ENCODE results near the gene TMEM151B. TPM values are rescaled to one million over a fixed set of nuclear protein-coding genes. Genes with fewer than 3 reads are reported as not detected.
A peak's percentile ranks its signal among the peaks of the same experiment; 100 is the strongest.

Gene TMEM151B
- total RNA-seq, 1 experiment from 2014 or later = not detected

DNA sequence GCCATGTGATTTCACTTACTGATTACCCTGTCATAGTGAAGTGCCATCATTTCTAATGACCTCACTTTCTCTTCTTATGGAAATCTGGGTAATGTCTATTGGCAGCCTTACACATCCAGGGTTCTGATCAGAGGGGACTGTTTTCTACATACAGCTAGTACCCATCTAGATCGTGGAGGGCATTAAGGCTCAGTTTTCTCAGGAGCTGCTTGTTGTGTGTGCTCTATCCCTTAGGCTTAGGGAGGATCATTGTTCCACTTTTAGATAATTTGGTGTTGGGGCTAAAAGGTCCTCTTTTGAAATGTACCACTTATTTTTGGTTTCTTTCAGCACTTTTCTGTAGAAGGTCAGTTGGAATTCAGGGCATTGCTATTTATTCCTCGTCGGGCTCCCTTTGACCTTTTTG lies 19.5 kb upstream of the TMEM151B start:
- DNase-seq (ENCODE audit: low read depth) = no peak

DNA sequence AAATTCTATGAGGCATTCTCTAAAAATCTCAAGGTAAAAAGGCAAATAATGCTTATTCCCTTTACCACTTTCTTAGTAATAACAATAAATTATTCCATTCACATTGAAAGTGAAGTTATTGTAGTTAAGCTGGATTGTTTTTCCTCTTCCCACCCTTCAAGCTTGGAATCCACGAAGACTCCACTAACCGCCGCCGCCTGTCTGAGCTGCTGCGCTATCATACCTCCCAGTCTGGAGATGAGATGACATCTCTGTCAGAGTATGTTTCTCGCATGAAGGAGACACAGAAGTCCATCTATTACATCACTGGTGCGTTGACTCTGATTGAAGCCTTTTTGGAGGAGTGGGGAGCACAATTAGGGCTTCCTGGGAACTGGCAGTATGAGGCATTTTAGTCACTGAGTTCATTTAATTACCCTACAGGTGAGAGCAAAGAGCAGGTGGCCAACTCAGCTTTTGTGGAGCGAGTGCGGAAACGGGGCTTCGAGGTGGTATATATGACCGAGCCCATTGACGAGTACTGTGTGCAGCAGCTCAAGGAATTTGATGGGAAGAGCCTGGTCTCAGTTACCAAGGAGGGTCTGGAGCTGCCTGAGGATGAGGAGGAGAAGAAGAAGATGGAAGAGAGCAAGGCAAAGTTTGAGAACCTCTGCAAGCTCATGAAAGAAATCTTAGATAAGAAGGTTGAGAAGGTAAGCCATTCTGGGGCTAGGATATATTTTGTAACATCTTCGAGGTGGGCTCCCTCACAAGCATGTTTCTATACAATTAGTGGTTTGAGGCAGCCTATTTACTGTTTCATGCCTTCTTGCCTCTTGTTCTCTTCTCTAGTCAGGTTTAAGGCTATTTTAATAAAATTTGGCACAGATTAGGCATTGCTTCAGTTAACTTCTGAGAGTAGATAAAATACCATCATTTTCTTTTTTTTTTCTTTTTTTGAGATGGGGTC lies 18.4 kb upstream of the TMEM151B start:
- DNase-seq (ENCODE audit: low read depth) = no peak

DNA sequence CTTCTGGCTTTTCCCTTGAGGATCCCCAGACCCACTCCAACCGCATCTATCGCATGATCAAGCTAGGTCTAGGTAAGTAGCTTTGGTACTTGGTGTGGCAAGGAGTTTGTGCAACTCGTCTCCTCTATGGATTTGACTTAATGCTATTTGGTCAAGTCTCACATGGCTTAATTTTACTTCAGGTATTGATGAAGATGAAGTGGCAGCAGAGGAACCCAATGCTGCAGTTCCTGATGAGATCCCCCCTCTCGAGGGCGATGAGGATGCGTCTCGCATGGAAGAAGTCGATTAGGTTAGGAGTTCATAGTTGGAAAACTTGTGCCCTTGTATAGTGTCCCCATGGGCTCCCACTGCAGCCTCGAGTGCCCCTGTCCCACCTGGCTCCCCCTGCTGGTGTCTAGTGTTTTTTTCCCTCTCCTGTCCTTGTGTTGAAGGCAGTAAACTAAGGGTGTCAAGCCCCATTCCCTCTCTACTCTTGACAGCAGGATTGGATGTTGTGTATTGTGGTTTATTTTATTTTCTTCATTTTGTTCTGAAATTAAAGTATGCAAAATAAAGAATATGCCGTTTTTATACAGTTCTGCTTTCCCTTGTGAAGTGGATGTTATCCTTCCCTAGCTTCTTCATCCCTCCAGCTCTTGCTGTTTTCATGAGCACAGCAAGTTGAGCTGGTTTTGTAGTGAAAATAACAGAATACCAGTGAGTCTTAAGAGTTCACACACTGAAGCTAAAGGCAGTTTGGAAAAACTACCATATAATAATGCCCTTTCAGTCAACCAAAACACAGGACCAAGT lies 16.7 kb upstream of the TMEM151B start:
- no peak for DNase-seq (ENCODE audit: low read depth)

DNA sequence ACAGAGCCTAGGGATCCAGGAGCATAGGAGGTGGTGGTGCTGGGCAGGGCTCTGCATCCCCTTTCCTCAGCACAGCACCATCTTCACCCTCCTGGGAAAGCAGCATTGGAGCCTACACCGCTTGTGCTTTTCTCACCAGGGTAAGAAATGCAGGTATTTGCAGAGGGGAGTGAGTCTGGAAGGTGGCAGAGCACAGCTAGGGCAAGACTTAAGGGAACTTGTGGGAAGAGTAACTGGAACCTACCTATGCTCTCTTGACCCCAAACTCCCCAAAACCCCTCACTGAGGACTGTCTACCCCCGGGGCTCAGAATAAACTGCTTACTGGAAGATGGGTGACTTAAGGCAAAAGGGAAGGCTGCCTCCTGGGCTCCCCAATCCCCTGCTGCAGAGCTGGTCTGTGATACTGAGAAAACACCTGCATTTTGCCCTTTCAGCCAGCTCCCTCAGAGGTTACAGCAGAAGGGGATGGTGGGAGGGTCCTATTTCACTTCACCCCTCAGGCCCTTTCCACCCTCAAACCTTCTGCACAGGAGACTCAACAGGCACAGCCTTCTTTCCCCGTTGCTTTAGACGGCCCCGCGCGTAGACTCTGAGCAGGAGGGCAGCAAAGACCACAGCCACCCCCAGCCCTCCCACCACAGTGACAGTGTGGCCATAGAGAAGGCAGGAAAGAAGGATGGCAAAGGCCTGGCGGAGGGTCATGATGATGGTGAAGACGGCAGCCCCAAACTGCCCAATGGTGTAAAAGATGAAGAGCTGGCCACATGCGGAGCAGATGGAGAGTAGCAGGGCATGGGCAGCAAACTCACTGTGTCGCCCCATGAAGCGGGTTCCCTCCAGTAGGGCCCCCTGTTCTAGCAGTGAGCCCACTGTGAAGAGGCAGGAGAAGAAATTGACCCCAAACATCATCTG lies 15.8 kb upstream of the TMEM151B start:
- DNase-seq (ENCODE audit: low read depth) = peak; percentile 48

DNA sequence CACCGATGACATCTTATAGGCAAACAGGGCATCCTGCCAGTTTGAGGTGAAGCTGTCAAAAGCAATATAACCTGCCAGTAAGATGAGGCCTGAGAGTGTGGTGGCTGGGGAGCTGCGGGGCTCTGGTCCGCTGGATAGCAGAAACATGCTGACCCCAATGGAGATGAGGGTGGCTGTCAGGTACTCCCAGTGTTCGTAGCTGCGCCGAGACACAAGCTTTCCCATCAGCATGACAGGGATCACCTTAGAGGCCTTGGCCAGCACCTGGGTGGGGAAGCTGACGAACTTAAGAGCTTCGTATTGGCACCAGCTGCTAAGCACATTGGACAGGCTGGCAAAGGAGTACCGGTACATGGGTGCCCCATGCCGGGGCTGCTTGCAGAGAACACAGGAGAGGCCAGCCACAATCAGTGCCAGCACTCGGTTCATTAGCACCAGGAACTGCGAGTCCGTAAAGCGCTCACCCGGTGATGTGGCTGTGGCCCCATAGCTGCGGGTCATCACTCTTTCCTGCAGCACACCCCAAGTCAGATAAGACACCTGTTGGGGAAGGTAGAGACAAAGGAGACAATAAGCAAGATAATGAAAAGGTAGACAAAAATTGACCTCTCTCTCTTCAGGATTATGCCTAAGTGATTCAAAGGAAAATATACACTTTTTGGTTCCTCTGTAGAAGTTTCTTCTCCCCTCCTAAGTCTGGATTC lies 15.0 kb upstream of the TMEM151B start:
- no peak for DNase-seq (ENCODE audit: low read depth)

DNA sequence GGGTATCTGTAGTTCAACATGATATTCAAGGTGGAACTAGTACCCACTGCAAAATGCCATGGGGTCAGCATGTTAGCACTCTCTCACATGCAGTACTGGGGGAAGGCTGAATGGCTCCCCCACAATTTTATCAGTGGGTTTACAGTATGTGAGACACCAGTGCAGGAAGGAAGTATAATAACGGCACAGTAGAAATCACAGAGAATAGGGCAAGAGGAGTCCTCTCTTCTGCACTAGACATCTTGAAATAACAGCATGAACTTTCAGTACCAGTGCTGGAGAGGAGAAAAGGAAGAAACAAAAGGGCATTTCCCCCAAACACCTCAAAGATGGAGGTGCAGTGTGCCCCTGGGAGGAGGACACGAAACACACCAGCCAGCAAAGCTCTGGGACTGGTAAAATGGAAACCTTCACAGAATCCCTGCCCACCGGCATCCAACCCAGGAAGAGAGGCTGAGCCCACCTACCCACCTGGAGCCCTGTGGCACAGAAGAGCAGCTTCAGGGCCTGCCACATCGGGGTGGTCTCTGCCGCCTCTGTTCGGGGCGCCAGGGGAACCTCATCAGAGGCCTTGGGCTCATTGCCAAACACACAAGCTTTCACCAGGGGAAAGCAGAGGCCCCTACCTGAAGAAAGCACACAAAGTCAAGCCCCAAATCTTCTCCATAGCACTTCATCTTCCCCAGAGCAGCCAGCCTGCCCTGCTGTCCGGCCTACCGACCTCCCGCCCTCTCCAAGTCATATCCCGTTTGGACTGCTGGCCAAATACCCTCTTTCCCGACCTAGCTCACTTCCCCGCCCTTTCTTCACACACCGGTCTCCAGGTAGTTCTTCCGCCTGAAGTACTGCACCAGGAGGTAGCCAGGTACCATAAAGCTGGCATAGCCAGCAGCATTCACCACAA lies 14.1 kb upstream of the TMEM151B start:
- DNase-seq (ENCODE audit: low read depth) = no peak

DNA sequence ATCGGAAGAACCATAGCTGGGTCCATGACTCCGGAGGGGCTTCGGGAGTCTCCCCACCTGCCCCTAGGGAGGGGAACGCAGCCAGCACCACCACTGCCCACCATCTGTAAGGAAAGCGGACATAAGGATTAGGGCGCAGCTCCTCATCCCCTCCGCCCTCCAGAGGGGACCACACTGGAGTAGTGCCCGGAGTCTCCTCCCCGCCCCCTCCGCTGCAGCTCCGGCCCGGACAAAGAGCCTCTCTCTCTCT lies 13.6 kb upstream of the TMEM151B start:
- no peak for DNase-seq (ENCODE audit: low read depth)

DNA sequence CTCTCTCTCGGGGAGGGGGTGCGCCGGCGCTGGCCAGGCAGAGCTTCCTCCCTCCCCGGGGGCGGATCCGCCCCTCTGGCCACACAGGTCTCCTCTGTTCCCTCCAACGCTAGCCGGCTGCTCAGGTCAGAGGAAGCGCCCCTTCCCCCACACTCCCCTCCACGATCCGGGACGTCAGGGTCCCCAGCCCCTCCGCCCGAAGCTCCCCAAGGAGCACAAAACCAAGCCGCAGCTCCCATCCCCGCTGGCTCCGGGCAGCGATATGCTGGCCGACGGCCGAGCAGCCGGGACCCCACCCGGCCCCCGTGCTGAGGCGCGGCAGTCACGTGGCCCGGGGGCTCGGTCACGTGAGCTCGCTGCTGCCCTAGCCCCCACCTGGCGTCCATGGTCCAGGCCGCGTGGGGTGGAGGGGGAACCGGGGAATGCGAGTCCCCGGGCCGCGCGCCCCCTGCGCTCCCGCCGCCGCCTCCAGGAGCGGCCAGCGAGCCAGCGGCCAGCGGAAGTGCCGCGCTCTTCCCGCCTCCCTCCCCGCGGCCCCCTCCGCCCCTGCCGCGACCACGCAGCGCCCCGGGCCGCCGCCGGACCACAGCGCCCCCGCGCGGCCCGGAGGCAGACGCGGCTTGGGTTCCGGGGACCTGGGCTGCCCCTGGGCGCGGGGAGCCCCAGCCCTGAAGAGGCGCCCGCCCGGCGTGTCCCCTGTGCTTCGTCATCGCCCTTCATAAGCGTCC lies 13.1 kb upstream of the TMEM151B start, which contains the start of gene SLC35B2:
SLC35B2 (minus strand) TSS at position 504 of the 728 bp plus-strand sequence; CDS start at position 386, 118 bp downstream.
- DNase-seq (ENCODE audit: low read depth) = peak; percentile 81

DNA sequence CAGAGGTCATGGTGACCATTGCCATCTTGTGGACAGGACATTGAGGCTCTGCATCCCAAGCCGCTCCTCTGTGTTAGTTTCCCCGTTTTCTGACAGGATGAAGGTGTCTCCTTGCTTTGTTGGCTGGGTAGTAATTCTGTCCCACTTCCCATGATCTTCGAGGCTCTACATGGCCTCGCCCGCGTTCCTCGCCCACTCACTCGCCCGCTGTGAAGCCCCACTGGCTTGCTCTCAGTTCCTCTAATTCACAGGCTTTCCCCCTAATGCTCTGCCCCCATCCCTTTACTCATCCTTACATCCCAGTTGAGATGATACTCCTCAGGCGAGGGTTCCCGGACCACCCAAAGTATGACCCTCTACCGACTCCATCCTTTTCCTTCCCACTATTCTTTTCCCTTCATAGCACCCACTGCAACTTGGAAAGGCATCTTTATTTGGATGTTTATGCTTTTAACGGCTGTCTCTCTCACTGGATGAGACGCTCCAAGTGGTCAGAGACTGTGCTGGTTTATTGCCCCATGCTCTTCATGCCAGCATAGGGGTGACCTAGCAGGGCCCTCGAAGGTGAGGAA lies 12.4 kb upstream of the TMEM151B start:
- no peak for DNase-seq (ENCODE audit: low read depth)

DNA sequence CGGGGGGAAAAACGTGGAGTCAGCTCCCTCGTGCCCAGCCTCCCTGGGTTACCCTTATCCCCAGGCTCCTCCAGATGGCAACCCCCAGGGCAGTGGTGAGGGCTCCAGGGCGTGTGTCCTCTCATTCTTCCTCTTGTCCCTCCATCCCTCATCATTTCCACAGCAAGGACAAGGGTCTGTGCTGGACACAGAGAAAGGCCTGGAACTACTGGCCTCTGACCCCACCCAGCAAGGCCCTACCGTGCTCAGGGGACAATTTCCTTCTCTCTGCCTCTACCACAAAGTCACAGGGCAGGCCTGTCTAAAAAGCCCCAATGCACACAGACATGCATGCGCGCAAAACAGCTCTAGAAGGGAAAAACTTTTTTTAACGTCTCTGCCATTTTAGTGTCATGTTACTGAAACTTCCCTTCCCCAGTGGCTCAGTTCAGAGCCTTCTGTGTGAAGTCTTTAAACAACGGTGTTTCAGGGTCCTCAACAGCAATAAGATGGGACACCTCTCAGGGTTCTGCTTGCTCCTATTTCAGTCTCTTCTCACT lies 11.9 kb upstream of the TMEM151B start:
- no peak for DNase-seq (ENCODE audit: low read depth)

DNA sequence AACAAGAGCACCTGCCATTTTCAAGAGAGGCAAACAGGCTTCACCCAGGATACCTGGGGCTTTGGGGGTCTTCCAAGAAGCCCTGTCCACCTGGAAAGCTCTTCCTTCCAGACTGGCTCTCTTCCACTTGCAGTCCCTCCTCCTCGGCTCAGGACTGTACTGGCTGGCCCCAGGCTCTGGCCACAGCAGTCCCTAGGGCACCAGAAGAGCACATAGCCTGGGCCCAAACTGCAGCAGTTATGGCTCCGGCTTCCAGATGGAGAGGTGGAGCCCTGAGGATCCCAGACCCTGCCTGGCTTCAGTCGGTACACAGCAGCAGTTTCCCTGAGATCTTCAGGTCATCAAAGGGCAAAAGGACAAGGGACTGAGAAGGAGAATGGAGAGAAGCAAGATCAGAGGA lies 11.3 kb upstream of the TMEM151B start:
- DNase-seq (ENCODE audit: low read depth) = no peak

DNA sequence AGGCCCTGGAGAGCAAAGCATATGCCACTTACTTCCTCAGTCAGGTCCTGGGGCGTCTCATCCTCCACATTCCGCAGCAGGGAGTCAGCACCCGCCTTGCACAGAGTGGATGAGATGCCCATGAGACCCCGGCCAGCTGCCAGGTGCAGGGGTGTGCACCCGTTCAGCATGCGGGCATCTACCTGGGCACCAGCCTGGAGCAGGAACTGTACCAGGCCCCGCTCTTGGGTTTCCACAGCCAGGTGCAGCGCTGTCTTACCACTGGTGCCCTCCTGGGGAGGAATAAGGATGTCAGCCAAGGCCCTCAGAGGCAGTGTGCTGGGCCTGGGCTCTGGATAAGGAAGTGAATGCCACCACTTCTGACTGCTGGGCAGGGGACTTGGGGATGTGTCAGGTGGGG lies 10.2 kb upstream of the TMEM151B start:
- no peak for DNase-seq (ENCODE audit: low read depth)

DNA sequence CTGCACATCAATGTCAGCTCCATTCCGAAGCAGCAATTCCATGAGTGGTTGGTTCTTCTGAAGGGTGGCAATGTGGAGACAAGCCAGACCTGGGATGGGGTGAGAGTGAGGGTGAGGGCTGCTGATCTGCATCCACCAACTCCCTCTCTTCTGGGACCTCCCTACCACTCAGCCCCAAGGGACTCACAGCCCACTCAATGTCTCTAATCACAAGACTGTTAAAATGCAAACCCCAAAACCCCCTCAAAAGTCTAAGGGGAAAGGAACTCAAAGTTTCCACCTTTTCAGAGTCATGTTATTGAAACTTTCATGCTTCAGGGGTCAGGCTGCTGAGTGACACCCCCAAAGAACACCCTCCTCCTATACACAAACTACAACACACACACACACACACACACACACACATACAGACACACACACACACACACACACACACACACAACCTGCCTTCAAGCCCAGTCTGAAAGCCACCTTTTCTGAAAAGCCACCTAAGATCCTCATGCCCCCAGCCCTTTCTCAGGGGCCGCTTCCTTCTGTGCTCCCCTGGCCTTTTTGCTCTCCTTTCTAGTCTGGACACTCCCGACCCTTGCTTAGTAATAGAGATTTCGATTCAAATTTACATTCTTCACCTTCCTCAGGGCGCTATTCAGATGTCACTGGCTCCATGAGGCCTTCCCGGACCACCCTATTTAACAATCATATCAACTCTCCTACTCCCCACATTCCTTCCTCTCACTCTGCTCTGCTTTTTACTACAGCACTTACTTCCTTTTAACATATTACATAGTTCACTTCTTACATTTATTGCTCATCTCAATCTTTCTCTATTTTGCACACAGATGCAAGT lies 9.6 kb upstream of the TMEM151B start:
- no peak for DNase-seq (ENCODE audit: low read depth)

DNA sequence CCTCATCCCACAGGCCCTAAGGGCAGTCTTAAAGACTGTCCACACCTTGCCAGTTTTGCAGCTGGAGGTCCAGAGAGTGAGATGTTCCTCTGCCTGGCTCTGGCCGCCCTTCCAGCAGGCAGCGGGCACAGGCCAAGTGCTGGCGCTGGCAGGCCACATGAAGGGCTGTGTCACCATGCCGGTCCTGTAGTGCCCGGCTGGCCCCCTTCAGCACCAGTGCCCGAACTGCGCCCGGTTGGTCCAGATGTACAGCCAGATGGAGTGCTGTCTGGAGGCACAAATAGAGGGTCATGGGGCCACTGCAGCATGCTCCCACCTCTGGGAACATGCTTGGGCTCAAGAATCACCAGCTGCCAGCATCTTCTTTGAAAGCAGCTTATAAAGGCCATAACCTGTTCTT lies 8.7 kb upstream of the TMEM151B start:
- DNase-seq (ENCODE audit: low read depth) = no peak

DNA sequence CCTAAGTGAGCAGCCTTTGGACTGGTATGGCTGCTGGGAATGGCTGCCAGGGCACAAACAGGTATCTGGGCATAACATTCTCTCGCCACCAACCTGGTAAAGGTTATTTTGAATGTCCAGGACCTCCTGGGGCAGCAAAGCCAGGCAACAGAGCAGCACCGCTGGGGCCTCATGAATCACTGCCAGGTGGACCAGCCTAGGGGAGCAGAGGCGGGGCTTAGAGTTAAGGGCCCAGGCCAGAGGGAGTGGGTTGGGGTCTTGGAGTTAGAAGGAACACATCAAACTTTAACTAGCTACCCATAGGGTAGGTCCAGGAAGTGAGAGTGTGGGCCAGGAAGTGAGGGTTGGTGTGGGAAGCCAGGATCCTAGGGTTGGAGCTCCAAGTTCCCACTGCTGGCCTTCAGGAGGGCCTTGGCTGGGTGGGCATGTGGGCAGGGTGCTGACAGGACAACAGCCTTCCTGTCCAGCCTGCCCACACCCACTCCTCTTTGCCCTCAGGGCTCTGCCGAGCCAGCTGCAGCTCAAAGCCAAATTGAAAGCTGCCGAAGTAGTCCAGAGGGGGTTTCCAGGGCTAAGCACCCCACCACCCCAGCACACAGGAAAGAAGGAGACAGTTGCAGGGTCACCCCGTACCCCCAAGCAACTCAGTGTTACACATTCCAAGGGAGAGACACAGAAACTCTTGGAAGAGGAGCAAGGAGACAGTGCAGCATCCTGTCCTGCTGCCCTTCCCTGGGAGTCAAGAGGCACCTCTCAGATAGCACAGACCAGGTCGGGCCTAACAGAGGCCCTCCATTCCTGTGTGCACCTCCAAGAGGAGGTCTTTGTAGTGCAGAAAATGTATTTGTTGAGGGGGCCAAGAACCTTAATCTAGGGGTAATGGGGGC lies 7.5 kb upstream of the TMEM151B start:
- DNase-seq (ENCODE audit: low read depth) = no peak

DNA sequence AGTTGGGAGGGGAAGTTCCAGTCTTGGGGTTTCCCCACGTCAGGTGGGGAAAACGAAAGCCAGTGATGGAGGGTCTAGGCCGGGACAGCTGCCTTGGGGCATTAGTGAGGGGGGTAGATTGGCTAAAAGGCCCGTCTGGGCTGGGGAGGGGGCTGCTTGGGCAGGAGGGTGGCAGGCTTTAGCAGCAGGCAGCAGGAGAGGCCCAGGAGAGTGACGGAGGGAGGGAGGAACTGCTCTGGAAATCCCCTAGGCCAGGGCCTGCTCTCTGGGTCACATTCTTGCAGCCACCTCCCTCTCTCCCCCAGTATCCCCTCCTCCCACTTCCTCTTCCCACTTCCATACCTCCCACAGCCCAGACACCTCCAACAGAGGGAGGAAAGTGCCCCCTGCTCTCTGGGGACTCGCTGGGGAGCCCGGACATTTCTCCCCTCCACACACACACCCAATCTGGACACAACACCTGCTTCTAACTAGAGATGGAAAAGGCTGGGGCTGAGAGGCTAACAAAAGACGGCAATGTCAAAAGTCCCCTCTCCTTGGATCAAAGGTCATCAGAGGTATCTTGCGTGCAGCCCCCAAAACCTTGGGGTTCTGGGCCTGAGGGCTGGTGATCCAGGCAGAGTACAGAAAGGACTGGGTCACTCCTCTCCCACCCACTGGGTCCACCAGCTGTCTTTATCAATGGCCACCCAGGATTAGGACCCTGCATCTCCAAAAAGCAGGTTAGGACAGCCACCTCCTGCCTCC lies 6.7 kb upstream of the TMEM151B start:
- no peak for DNase-seq (ENCODE audit: low read depth)
